RKO (cell line): ENCODE data around the gene GSTO1.

ENCODE experiments used
- DNase-seq: peaks from one replicate; pipeline ENCODE4 v3.0.0-alpha.2; 2016; ENCODE audit warnings: low spot score

Gene GSTO1

GRCh38 chr10:104276192-104276591 is 21.5 kb downstream of the GSTO1 start:
- DNase-seq: no peak

GRCh38 chr10:104277785-104278184 is 23.1 kb downstream of the GSTO1 start:
- no peak for DNase-seq

- DNase-seq: no peak
Observed at GRCh38 chr10:104279550-104280259, 25.0 kb downstream of the GSTO1 start.

- DNase-seq: no peak
Observed at GRCh38 chr10:104281694-104282093, 27.0 kb downstream of the GSTO1 start.

GRCh38 chr10:104284846-104285245 is 30.2 kb downstream of the GSTO1 start:
- no peak for DNase-seq

GRCh38 chr10:104286939-104287338 is 32.2 kb downstream of the GSTO1 start:
- DNase-seq: no peak

GRCh38 chr10:104288355-104288754 is 33.7 kb downstream of the GSTO1 start:
- no peak for DNase-seq

GRCh38 chr10:104291439-104291951 is 36.8 kb downstream of the GSTO1 start:
- DNase-seq: peak; percentile 91

GRCh38 chr10:104293011-104293410 is 38.3 kb downstream of the GSTO1 start:
- no peak for DNase-seq

GRCh38 chr10:104293781-104294321 is 39.2 kb downstream of the GSTO1 start:
- no peak for DNase-seq

- no peak for DNase-seq
Observed at GRCh38 chr10:104296687-104297436, 42.2 kb downstream of the GSTO1 start.

- DNase-seq: no peak
Observed at GRCh38 chr10:104297697-104298660, 43.3 kb downstream of the GSTO1 start.

- no peak for DNase-seq
Observed at GRCh38 chr10:104299031-104299904, 44.6 kb downstream of the GSTO1 start.

GRCh38 chr10:104300002-104300735 is 45.5 kb downstream of the GSTO1 start:
- DNase-seq: peak; percentile 54

GRCh38 chr10:104300736-104301292 is 46.1 kb downstream of the GSTO1 start:
- DNase-seq: peak; percentile 39

GRCh38 chr10:104301907-104302690 is 47.4 kb downstream of the GSTO1 start:
- DNase-seq: peak; percentile 30

GRCh38 chr10:104303594-104304355 is 49.1 kb downstream of the GSTO1 start:
- DNase-seq: no peak

GRCh38 chr10:104304356-104304745 is 49.7 kb downstream of the GSTO1 start:
- no peak for DNase-seq
